GM12801 (cell line): ENCODE results near the gene ACAN.

ENCODE experiments used
- CTCF ChIP-seq: IDR thresholded peaks from one replicate; pipeline ENCODE4 v1.5.1; 2011; ENCODE audit warnings: control low read depth; ENCODE audit not compliant: insufficient read length; ENCODE audit errors: extremely low read depth

ACAN gene

GRCh38 chr15:88775776-88776175 is 27.5 kb upstream of the ACAN start:
- TF ChIP-seq CTCF = no peak

- TF ChIP-seq CTCF = no peak
These were observed 26.6 kb upstream of the ACAN start for GRCh38 chr15:88776646-88777045.

GRCh38 chr15:88779944-88780343 is 23.3 kb upstream of the ACAN start:
- TF ChIP-seq CTCF = no peak

GRCh38 chr15:88782465-88782864 is 20.8 kb upstream of the ACAN start:
- no peak for TF ChIP-seq CTCF

- no peak for TF ChIP-seq CTCF
These were observed 18.0 kb upstream of the ACAN start for GRCh38 chr15:88785217-88785616.

GRCh38 chr15:88788036-88788435 is 15.2 kb upstream of the ACAN start:
- TF ChIP-seq CTCF = no peak

- no peak for TF ChIP-seq CTCF
These were observed 14.4 kb upstream of the ACAN start for GRCh38 chr15:88788816-88789215.

GRCh38 chr15:88790486-88790885 is 12.8 kb upstream of the ACAN start:
- TF ChIP-seq CTCF = no peak
